HG03460 (cell line): ENCODE measurements around the gene ANKRD13A.

ENCODE experiments used
- ATAC-seq: cut with Tn5 transposase; IDR thresholded peaks from one replicate; pipeline ENCODE4 v1.9.1; 2021; ENCODE audit not compliant: unreplicated experiment

ANKRD13A gene

GRCh38 chr12:109998904-109999648 is at the start of gene ANKRD13A:
Gene ANKRD13A, plus strand, starts transcription at chr12:109999430. Its CDS starts 259 bp downstream, at chr12:109999689.
- peak; percentile 48 for ATAC-seq

- ATAC-seq, result no peak
Observed at GRCh38 chr12:109950625-109951024, 48.6 kb upstream of the ANKRD13A start.

GRCh38 chr12:109951136-109951535 is 48.1 kb upstream of the ANKRD13A start:
- no peak for ATAC-seq

- ATAC-seq, result no peak
Observed at GRCh38 chr12:109951751-109952150, 47.5 kb upstream of the ANKRD13A start.

- ATAC-seq, result no peak
Observed at GRCh38 chr12:109952160-109952858, 46.9 kb upstream of the ANKRD13A start.

- no peak for ATAC-seq
Observed at GRCh38 chr12:109952873-109953272, 46.4 kb upstream of the ANKRD13A start.

GRCh38 chr12:109953656-109954055 is 45.6 kb upstream of the ANKRD13A start:
- no peak for ATAC-seq

- no peak for ATAC-seq
Observed at GRCh38 chr12:109958374-109958773, 40.9 kb upstream of the ANKRD13A start.

GRCh38 chr12:109959411-109960093 is 39.7 kb upstream of the ANKRD13A start:
- no peak for ATAC-seq

GRCh38 chr12:109961201-109961600 is 38.0 kb upstream of the ANKRD13A start:
- no peak for ATAC-seq

GRCh38 chr12:109961612-109962011 is 37.6 kb upstream of the ANKRD13A start:
- ATAC-seq, result no peak

GRCh38 chr12:109962398-109962797 is 36.8 kb upstream of the ANKRD13A start:
- no peak for ATAC-seq

- ATAC-seq, result no peak
Observed at GRCh38 chr12:109963330-109963729, 35.9 kb upstream of the ANKRD13A start.

- ATAC-seq, result no peak
Observed at GRCh38 chr12:109963743-109964429, 35.3 kb upstream of the ANKRD13A start.

GRCh38 chr12:109966546-109966945 is 32.7 kb upstream of the ANKRD13A start:
- no peak for ATAC-seq

GRCh38 chr12:109967383-109968031 is 31.7 kb upstream of the ANKRD13A start:
- ATAC-seq, result no peak

- no peak for ATAC-seq
Observed at GRCh38 chr12:109968032-109968420, 31.2 kb upstream of the ANKRD13A start.

- no peak for ATAC-seq
Observed at GRCh38 chr12:109968801-109969200, 30.4 kb upstream of the ANKRD13A start.

- no peak for ATAC-seq
Observed at GRCh38 chr12:109972821-109973220, 26.4 kb upstream of the ANKRD13A start.

- ATAC-seq, result no peak
Observed at GRCh38 chr12:109981311-109981710, 17.9 kb upstream of the ANKRD13A start.

- ATAC-seq, result no peak
Observed at GRCh38 chr12:109982210-109982609, 17.0 kb upstream of the ANKRD13A start.
